ACC112 (cell line): ENCODE results near the gene FBXO11.
A peak's percentile ranks its signal among the peaks of the same experiment; 100 is the strongest.

Experiments used
- H2AFZ ChIP-seq: fragments of 200-600 bp; sonication (generic); one replicate; pipeline ENCODE4 v1.6.0; 2017; ENCODE audit warnings: antibody characterized with exemption, low read length; ENCODE audit not compliant: unreplicated experiment
- H3K27ac ChIP-seq: fragments of 200-600 bp; sonication (generic); 2 replicates; pipeline ENCODE4 v1.5.1; 2014; ENCODE audit warnings: low read depth, mild to moderate bottlenecking, antibody characterized with exemption, low read length, moderate library complexity
- H3K27me3 ChIP-seq: fragments of 200-600 bp; sonication (generic); 2 replicates; pipeline ENCODE4 v1.6.1; 2014; ENCODE audit warnings: mild to moderate bottlenecking, antibody characterized with exemption, low read length, moderate library complexity, mixed read lengths; ENCODE audit not compliant: insufficient read depth
- H3K36me3 ChIP-seq: fragments of 200-600 bp; sonication (generic); 2 replicates; pipeline ENCODE4 v1.6.1; 2016; ENCODE audit warnings: mild to moderate bottlenecking, antibody characterized with exemption, low read length, moderate library complexity, mixed read lengths; ENCODE audit not compliant: insufficient read depth
- H3K4me1 ChIP-seq: fragments of 200-600 bp; sonication (generic); one replicate; pipeline ENCODE4 v1.6.1; 2016; ENCODE audit warnings: low read length, mixed read lengths; ENCODE audit not compliant: insufficient read depth, unreplicated experiment, control insufficient read depth
- H3K4me3 ChIP-seq: fragments of 200-600 bp; sonication (generic); 2 replicates; pipeline ENCODE4 v1.5.1; 2014; ENCODE audit warnings: mild to moderate bottlenecking, low read depth, low read length
- H3K79me2 ChIP-seq: fragments of 200-600 bp; sonication (generic); one replicate; pipeline ENCODE4 v1.6.0; 2016; ENCODE audit warnings: low read length; ENCODE audit not compliant: control insufficient read depth, unreplicated experiment, insufficient read depth

The FBXO11 gene

DNA sequence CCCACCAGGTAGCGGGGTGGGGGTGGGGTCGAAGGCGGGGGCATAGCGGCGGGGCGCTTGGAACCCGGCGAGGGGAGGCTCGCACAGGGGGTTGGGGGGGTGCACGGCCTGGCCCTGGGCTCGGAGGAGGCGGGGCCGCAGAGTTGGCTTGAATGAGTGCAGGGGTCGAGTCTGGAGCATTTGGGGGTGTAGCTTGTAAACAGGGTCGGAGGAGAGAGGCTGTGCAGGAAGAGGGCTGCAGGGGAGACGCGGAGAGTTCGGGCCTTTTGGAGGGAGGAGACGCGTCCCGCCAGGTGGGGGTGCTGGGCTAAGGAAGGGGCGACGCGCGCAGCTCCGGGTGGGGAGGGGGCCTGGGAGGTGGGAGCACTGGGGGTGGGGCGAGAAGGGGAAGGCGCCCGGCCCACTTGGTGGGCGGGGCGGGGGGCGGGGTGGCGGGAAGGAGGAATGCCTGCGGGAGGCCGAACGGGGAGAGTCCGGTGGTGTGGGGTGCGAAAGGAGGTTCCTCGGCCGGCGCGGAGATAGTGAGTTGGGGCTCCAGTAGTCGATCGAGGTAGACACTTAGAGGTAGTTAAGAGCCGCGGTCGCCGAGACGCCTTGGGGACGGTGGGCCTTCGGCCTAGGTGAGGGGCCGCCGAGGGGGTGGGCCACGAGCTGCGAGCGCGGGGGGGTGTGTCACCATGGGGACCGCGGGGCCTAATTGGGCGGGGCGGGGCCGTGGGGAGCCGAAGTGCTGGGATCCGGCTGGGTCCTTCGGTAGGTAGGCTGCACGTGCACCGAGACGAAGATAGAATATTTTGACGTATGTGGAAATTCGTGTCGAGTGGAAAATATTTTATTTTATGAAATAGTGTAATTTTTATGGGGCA, 122.6 kb downstream of the FBXO11 start:
- Histone ChIP-seq H3K79me2 (peaks cover 43% of the 10 kb centered on the region), H3K27me3 (no peaks in the 10 kb centered on the region), H3K4me1 (peaks cover 21% of the 10 kb centered on the region), H3K36me3 (peaks cover 6% of the 10 kb centered on the region; the same call in 1 of the 2 replicates), H3K4me3 (peak overlapping the region; percentile 93), H3K27ac (peak overlapping the region; percentile 91), H2AFZ (peak overlapping the region; percentile 83)

DNA sequence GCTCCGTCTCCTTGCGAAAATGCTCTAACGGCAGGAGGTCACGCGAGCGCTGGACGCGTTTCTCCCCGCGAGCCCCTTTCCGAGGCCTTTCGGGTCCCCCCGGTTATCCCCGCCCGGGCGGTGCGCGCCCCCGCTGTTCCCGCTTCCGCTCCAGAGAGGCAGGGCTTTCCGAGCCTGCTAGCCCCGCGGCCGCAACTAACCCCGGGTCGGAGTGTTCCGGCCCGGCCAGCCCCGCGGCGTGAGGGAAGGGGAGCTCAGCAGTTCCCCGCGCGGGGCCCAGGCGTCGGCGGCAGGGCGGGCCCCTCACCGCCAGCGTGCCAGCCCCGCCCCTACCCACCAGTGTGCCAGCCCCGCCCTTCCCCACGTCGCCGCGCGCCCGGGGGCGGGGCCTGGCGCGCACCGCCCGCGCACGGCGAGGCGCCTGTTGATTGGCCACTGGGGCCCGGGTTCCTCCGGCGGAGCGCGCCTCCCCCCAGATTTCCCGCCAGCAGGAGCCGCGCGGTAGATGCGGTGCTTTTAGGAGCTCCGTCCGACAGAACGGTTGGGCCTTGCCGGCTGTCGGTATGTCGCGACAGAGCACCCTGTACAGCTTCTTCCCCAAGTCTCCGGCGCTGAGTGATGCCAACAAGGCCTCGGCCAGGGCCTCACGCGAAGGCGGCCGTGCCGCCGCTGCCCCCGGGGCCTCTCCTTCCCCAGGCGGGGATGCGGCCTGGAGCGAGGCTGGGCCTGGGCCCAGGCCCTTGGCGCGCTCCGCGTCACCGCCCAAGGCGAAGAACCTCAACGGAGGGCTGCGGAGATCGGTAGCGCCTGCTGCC, 123.4 kb downstream of the FBXO11 start, which contains the start of gene MSH6:
MSH6 (plus strand) TSS at position 475 of the 815 bp plus-strand sequence; CDS start at position 564, 89 bp downstream.
- peak within 1 kb of the TSS; percentile 91 for H3K27ac ChIP-seq
- peak within 1 kb of the TSS; percentile 99 for H2AFZ ChIP-seq
- H3K79me2 ChIP-seq: peaks cover 41% of the 10 kb centered on the region
- H3K27me3 ChIP-seq: no peaks in the 10 kb centered on the region
- peak within 1 kb of the TSS; percentile 93 for H3K4me3 ChIP-seq
- H3K36me3 ChIP-seq: peaks cover 6% of the 10 kb centered on the region; the same call in 1 of the 2 replicates
- H3K4me1 ChIP-seq: peaks cover 21% of the 10 kb centered on the region

DNA sequence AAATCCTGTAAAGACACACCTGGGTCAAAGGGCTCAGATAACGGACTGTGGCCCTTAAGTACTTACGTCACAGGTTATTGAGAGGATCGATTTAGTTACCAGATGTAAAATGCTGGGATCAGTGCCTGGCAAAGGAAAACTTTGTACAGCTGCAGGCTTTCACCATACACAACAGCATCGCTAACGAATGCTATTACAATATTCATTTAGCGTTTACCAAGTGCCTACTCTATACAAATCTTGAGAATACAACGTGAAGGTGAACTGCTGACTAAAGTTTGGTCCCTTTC, 124.0 kb downstream of the FBXO11 start:
- Histone ChIP-seq H3K4me1 (peaks cover 21% of the 10 kb centered on the region), H3K4me3 (peak overlapping the region; percentile 93), H3K79me2 (peaks cover 36% of the 10 kb centered on the region), H3K27ac (peak overlapping the region; percentile 91), H2AFZ (peak overlapping the region; percentile 99), H3K36me3 (peaks cover 6% of the 10 kb centered on the region; the same call in 1 of the 2 replicates), H3K27me3 (no peaks in the 10 kb centered on the region)

DNA sequence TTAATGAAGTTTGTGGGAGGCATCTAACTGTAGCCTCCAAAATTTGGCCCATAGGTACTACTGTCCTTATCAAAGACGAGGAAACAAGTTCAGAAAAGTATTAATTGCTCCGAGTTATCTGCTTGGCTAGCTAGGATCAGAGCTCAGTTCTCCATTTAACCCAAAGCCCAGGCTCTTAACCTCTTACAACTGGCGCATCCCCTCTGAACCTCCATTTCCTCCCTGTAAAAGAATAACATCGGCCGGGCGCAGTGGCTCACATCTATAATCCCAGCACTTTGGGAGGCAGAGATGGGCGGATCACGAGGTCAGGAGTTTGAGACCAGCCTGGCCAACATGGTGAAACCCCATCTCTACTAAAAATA, 126.9 kb downstream of the FBXO11 start:
- H3K36me3 ChIP-seq: no peaks in the 10 kb centered on the region
- H2AFZ ChIP-seq: no peak overlapping the region
- no peak overlapping the region for H3K27ac ChIP-seq
- H3K27me3 ChIP-seq: no peaks in the 10 kb centered on the region
- peaks cover 6% of the 10 kb centered on the region for H3K4me1 ChIP-seq
- no peak overlapping the region for H3K4me3 ChIP-seq
- peaks cover 7% of the 10 kb centered on the region for H3K79me2 ChIP-seq

DNA sequence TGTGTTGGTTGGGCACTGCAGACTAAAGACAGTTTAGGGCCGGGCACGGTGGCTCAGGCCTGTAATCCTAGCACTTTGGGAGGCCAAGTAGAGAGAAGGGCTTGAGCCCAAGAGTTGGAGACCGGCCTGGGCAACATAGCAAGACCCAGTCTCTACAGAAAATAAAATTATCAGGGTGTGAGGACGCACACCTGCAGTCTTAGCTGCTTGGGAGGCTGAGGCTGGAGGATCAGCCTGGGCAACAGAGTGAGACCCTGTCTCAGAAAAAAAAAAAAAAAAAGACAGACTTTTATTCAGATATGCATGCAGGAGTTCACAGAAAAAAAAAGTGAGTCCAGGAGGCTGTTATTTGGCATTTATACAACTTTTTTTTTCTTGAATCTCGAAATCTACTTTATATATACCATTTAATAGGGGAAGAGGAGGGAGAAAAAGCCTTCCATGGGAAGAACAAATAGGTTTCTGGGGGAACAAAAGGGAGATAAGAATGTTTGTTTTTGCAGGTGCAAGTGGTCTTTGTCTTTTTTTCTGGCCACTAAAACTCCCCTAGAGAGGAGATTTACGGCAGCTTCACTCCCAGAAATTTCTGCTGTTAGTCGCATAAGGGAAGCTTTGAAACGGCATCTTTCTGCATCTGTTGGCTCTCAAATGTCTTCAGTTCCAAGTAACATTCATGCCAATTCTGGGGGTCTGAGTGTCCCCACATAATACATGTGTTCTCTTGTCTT, 127.4 kb downstream of the FBXO11 start:
- Histone ChIP-seq H2AFZ (no peak overlapping the region), H3K4me3 (no peak overlapping the region), H3K4me1 (peaks cover 6% of the 10 kb centered on the region), H3K36me3 (no peaks in the 10 kb centered on the region), H3K27me3 (no peaks in the 10 kb centered on the region), H3K27ac (no peak overlapping the region), H3K79me2 (peaks cover 1% of the 10 kb centered on the region)

DNA sequence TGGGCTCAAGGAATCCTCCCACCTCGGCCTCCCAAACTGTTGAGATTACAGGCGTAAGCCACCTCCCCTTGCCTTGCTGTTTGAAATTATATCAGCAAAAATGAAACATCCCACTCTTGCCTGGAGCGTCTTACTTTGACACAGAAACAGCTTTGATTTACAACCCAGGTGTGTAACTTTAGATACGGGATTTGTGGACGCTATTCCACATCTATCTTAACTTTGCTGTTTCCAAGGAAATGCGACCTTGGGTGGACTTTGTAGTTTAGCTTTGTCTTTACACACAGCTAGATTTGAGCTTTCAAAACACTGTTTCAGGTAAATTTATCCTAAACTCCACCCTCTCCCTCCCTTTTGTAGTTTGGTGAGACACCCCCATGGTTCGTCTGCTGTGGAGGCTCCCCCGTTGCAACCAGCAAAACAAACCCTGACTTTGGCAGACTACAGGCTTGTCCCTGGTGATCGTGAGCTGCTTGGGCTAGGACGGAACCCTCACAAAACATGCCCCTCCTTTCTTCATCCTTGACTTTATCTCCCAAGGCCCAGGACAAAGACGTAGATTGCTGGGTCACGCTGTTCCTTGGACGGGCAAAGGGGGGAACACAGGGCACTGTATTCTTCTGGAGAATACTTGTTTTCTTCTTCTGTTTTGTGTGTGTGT, 128.9 kb downstream of the FBXO11 start:
- Histone ChIP-seq H3K36me3 (no peaks in the 10 kb centered on the region), H3K4me1 (peaks cover 6% of the 10 kb centered on the region), H3K4me3 (no peak overlapping the region), H3K27me3 (no peaks in the 10 kb centered on the region), H3K27ac (no peak overlapping the region), H3K79me2 (no peaks in the 10 kb centered on the region), H2AFZ (no peak overlapping the region)

DNA sequence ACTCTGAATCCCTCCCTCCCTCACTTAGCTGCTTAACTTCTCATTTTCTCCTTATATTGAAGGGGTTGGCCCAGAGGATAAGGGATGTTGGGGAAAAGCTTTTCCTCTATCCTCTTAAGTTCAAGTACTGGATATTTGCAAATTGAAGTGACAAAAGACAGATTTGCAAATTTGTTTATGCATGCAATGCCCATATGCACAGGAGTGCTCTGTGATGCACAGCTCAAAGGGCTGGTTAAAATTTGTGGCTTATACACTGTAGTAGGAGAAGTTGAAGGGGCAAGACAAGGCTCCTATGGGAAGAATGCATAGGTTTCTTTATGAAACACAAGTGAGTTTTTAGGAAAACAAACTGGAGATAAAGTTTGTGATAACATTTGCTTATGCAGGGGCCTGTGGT, 131.7 kb downstream of the FBXO11 start:
- Histone ChIP-seq H3K27me3 (no peaks in the 10 kb centered on the region), H2AFZ (no peak overlapping the region), H3K4me3 (no peak overlapping the region), H3K36me3 (no peaks in the 10 kb centered on the region), H3K79me2 (no peaks in the 10 kb centered on the region), H3K27ac (no peak overlapping the region), H3K4me1 (peaks cover 5% of the 10 kb centered on the region)

DNA sequence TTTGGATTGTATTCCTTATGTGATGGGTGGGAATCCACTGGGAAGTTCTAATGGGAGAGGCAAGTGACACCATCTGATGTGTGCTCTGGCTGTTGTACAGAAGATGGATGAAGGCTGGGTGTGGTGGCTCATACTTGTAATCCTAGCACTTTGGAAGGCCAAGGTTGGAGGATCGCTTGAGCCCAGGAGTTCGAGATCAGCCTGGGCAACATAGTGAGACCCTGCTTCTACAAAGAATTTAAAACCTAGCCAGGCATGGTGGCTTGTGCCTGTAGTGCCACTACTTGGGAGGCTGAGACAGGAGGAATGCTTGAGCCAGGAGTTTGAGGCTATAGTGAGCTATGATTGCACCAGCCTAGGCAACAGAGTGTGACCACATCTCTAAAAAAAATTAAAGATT, 134.0 kb downstream of the FBXO11 start:
- H3K36me3 ChIP-seq: no peaks in the 10 kb centered on the region
- no peak overlapping the region for H3K27ac ChIP-seq
- no peak overlapping the region for H2AFZ ChIP-seq
- no peak overlapping the region for H3K4me3 ChIP-seq
- no peaks in the 10 kb centered on the region for H3K79me2 ChIP-seq
- peaks cover 5% of the 10 kb centered on the region for H3K4me1 ChIP-seq
- no peaks in the 10 kb centered on the region for H3K27me3 ChIP-seq

DNA sequence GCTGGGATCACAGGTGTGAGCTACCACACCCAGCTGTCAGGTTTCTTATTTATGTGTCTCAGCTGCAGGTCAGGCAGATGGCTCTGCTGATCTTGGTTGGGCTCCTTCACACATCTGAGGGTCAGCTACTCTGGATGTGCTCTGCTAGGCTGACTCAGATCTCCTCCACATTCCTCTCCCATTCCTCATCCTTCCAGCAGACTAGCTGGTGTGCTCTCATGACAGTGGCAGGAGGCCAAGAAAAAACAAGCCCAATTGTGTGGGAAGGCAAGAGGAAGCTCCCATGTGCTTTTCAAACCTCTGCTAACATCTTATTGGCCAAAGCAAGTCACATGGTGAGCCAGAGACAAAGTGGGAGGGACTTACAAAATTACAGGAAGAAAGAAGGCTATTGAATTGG, 135.1 kb downstream of the FBXO11 start:
- Histone ChIP-seq H3K79me2 (no peaks in the 10 kb centered on the region), H3K36me3 (no peaks in the 10 kb centered on the region), H2AFZ (peak overlapping the region; percentile 48), H3K27me3 (no peaks in the 10 kb centered on the region), H3K4me1 (peaks cover 5% of the 10 kb centered on the region), H3K27ac (peak overlapping the region; percentile 76), H3K4me3 (no peak overlapping the region)

DNA sequence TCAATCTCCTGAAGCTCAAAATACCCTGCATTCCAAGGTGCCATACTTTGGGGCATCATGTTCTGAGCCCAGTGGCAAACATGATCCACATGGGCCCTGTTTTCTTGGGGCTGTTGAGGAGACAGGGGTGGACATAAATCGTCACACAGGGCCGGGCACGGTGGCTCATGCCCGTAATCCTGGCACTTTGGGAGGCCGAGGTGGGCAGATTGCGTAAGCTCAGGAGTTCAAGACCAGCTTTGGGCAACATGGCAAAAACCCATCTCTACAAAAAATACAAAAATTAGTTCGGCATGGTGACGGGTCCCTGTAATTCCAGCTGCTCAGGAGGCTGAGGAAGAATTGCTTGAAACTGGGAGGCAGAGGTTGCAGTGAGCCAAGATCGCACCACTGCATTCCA, 137.0 kb downstream of the FBXO11 start:
- Histone ChIP-seq H3K4me3 (no peak overlapping the region), H3K36me3 (no peaks in the 10 kb centered on the region), H3K79me2 (no peaks in the 10 kb centered on the region), H3K27ac (no peak overlapping the region), H3K27me3 (no peaks in the 10 kb centered on the region), H3K4me1 (peaks cover 5% of the 10 kb centered on the region), H2AFZ (no peak overlapping the region)
